GM19328 (cell line): ENCODE results near the gene ZNF792.
"Not testable (repeated sequence)": the region's sequence is repeated elsewhere in the genome, so short reads cannot be mapped to it uniquely, and the experiment has no call there.

Experiments used
- ATAC-seq: cut with Tn5 transposase; IDR thresholded peaks from one replicate; pipeline ENCODE4 v1.9.1; 2021; ENCODE audit warnings: mild to moderate bottlenecking, moderate library complexity; ENCODE audit not compliant: unreplicated experiment

Gene ZNF792

GRCh38 chr19:34998777-34999497 is 34.9 kb upstream of the ZNF792 start:
- ATAC-seq: no peak

DNA sequence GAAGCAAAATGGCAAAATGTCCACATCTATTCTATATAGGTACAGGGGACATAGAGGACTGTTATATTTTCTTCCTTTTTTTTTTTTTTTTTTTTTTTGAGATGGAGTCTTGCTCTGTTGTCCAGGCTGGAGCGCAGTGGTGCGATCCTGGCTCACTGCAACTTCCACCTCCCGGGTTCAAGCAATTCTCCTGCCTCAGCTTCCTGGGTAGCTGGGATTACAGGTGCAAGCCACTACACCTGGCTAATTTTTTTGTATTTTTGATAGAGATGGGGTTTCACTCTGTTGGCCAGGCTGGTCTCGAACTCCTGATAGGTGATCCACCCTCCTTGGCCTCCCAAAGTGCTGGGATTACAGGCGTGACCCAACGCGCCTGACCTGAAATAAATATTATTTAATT is 34.2 kb upstream of the ZNF792 start:
- ATAC-seq: not testable (repeated sequence)

DNA sequence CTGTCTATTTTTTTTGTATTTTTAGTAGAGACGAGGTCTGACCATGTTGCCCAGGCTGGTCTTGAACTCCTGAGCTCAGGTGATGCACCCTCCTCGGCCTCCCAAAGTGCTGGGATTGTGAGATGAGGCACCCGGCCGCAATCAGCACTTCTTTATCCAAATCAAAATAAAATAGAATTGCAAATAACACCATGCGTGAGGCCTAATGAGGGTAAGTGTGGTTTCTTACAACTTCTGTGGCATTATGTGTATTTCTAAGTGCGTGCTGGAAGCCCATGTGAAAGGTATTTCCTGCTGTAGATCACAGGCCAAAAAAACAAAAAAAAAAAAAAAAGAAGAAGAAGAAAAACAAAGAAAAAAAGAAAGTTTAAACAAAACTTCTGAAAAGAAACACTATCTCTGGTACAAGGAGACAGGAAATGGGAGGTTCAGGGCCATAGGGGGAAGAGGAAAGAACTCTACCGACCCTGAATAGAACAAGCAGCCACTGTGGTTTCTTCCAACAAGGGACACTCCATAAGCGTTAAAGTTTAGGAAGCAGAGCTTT is 33.1 kb upstream of the ZNF792 start:
- ATAC-seq: no peak

DNA sequence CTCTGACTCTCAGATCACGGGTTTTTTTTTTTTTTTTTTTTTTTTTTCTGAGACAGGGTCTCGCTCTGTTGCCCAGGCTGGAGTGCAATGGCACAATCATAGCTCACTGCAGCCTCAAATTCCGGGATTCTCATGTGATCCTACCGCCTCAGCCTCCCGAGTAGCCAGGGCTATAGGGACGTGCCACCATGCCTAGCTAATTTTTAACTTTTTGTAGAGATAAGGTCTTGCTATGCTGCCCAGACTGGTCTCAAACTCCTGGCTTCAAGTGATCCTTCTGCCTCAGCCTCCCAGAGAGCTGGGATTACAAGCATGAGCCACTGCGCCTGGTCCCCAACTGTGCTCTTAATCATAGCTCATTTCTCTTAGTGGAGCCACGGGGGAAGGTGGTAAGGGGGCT is 31.5 kb upstream of the ZNF792 start:
- ATAC-seq: no peak

- no peak for ATAC-seq
Observed at GRCh38 chr19:34994643-34995541, 30.9 kb upstream of the ZNF792 start.

GRCh38 chr19:34994286-34994642 is 30.2 kb upstream of the ZNF792 start:
- ATAC-seq: no peak

GRCh38 chr19:34992582-34992981 is 28.6 kb upstream of the ZNF792 start:
- not testable (repeated sequence) for ATAC-seq

DNA sequence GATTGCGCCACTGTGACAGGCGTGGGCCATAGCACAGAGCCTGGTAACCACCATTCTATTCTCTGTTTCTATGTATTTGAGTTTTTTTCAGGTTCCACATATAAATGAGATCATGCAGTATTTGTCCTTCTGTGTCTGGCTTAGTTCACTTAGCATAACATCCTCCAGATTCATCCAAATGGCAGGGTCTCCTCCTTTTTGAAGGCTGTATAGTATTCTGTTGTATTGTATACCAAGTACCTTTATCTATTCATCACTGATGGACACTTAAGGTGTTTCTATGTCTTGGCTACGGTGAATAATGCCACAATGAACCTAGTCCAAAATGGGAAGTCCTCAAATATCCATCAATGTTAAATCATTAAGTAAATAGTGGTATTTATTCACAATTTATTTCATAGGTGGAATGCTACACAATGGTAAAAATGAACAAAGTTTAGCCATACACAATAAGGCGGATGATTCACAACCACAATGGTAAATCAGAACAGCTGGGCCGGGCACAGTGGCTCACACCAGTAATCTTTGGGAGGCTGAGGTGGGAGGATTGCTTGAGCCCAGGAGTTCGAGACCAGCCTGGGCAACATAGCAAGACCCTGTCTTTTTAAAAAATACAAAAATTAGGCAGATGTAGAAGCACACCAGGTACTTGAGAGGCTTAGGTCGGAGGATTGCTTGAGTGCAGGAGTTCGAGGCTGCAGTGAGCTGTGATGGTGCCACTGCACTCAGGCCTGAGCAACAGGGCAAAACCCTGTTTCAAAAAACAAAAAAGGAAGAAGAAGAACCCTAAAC is 27.7 kb upstream of the ZNF792 start:
- ATAC-seq: no peak

- ATAC-seq: no peak
Observed at GRCh38 chr19:34990578-34991192, 26.7 kb upstream of the ZNF792 start.

DNA sequence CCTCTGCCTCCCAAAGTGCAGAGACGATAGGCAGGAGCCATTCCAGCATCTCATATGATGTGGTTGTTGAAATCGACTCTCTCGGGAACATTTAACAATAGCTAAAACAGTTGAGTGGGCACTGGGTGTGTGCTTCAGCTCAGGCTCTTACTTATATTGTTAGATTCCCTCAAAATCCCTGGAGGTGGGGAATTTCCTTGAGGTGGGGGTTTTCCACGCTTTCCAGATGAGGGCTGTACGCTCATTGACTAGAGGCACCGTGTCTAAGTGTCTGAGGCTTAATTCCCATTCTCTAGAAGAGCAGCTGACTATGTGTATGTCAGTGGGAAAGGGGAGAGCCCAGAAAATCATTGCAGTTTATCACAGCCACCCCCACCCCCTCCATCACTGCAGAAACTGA is 25.3 kb upstream of the ZNF792 start:
- ATAC-seq: no peak

DNA sequence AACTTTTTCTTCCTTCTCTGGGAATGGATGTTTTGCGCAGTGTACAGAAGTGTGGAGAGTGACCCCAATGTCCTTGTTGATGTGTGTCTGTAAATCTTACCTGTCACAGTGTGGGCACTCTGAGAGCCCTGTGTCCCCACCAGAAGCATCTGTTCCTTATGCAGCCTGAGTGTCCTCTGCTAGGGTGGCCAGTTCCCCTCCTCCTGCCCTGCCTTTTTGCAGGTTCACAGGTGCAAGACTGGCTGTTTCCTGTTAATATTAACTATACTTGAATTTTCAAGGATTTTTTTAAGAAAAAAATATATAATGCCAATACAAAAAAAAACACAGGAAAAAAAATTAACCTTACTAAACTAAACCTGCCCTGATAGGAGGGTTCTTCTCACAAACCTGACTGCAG is 24.1 kb upstream of the ZNF792 start:
- no peak for ATAC-seq

GRCh38 chr19:34985249-34986022 is 21.4 kb upstream of the ZNF792 start:
- ATAC-seq: no peak

DNA sequence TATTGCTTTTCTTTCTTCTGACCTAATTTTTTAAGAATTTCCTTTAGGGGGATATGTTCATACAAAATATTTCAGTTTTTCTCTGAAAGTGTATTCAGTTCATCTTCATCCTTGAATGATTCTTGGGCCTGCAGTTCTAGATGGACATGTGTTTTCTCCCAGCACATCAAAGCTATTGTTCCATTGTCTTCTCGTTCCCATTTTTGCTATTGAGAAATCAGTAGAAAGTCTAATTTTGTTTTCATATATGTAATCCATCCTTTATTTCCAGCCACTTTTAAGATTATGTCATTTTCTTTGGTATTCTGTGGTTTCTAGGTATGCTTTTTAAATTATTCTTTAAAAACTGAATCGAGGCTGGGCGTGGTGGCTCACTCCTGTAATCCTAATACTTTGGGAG is 20.3 kb upstream of the ZNF792 start:
- ATAC-seq: no peak

GRCh38 chr19:34983786-34984185 is 19.8 kb upstream of the ZNF792 start:
- no peak for ATAC-seq

GRCh38 chr19:34982275-34982674 is 18.2 kb upstream of the ZNF792 start:
- no peak for ATAC-seq

DNA sequence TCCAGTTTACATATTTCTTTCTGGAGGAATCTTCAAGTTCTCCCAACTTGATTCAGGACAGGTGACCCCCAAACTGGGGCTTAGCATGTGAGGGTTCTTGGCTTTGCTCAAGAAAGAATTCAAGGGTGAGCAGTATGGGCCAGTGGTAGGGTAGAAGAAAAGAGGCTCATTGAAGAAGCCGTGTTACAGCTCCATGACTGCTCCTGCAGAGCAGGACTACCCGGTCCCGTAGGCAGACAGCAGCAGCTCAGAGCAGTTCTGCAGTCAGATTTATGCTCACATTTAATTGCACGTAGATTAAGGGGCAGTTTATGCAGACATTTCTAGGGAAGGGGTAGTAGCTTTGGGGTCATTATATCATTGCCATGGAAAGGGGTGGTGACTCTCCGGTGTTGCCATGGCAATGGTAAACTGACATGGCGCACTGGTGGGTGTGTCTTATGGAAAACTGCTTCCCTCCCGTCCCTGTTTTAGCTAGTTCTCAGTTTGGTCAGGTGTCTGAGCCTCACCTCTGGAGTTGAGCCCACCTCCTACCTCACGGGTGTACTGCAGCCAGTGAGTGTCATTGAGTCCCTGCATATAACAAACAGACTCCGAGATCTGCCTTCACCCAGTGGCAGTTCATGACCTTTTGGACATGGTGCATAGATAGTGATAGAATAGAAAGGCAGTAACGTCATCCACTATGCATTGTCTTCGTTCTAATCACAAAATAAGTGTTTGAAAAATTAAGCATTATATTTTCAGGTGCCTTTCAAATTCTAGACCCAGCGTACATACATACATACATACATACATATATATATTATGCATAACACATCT is 16.0 kb upstream of the ZNF792 start:
- ATAC-seq: no peak

DNA sequence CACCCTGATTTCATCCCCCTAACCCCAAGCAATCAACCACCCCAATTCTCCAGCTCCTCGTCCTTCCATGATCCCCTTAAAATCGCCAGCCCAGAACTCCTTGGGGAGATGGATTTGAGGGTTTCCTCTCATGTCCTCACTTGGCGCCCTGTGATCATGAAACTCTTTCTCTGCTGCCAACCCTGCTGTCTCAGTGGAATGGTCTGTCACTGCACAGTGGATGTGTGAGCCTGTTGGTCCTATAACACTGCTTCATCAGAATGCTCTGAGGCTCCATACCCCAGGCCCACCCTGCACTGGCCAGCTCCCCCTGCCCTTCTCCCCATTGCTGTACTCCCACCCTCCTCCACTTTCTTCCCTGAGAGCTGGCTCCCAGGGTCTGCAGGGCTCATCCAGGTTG is 12.6 kb upstream of the ZNF792 start:
- no peak for ATAC-seq

DNA sequence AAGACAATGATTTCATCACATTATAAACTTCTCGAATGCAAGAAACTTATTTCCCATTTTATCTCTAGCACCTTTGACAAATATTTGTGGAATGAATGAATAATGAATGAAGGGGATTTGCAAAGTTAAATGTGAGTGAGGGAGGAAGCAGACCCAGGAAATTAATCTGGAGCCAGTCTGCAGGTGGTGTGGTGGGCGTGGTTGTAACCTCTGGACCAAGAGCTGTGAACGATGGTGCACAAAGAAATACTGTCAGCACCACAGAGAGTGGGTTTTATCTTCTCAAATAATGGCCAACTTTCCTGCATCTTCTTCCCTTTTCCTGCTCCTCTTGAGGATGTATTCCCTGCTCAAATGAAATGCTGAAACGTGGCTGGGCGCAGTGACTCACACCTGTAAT is 11.0 kb upstream of the ZNF792 start:
- no peak for ATAC-seq

- ATAC-seq: no peak
Observed at GRCh38 chr19:34974646-34975045, 10.6 kb upstream of the ZNF792 start.
